HG02610 (cell line): ENCODE measurements around the gene PRRT1.
"Not testable (repeated sequence)": the region's sequence is repeated elsewhere in the genome, so short reads cannot be mapped to it uniquely, and the experiment has no call there.

Source experiments
- ATAC-seq: cut with Tn5 transposase; IDR thresholded peaks from one replicate; pipeline ENCODE4 v1.9.1; 2021; ENCODE audit warnings: mild to moderate bottlenecking, moderate library complexity; ENCODE audit not compliant: unreplicated experiment

The PRRT1 gene

GRCh38 chr6:32105433-32105832, 46.3 kb downstream of the PRRT1 start:
- ATAC-seq, result no peak

GRCh38 chr6:32102255-32102654, 49.5 kb downstream of the PRRT1 start:
- no peak for ATAC-seq

- ATAC-seq, result not testable (repeated sequence)
These were observed 51.5 kb downstream of the PRRT1 start for GRCh38 chr6:32100251-32100650.
